A673 (cell line): ENCODE data around the gene BRD7. TPM values are rescaled to one million over a fixed set of nuclear protein-coding genes. Genes with fewer than 3 reads are reported as not detected.

Experiments used
- BruUV-seq: library from RNA; stranded (reverse); fragments of 400-500 nt; replicated peaks from 2 replicates; lab custom pipeline; 2021; lab: Mats Ljungman, UMichigan
- CTCF ChIA-PET: fragments of 300-600 bp; sonication (Branson Sonifier 250); formaldehyde crosslinking; loops from one replicate; lab custom pipeline; 2022; ENCODE audit warnings: antibody characterized with exemption; lab: Charles Lee
- POLR2A ChIA-PET: fragments of 300-600 bp; sonication (Branson Sonifier 250); formaldehyde crosslinking; loops from one replicate; lab custom pipeline; 2022; ENCODE audit warnings: antibody characterized with exemption; ENCODE audit not compliant: low non-redundant PET; lab: Charles Lee
- DNase-seq: peaks from one replicate; pipeline ENCODE4 v3.0.0-alpha.2; 2015; ENCODE audit warnings: low spot score
- H3K27ac ChIP-seq: fragments of 200-600 bp; sonication (generic); 2 replicates; pipeline ENCODE4 v1.5.1; 2016; ENCODE audit warnings: mixed run types, low read depth, mild to moderate bottlenecking, mixed read lengths, antibody characterized with exemption, low read length; ENCODE audit not compliant: poor library complexity, severe bottlenecking
- H3K27me3 ChIP-seq: fragments of 200-600 bp; sonication (generic); replicated peaks from 2 replicates; pipeline ENCODE4 v1.6.1; 2017; ENCODE audit warnings: mixed run types, low read depth, mild to moderate bottlenecking, mixed read lengths, antibody characterized with exemption, low read length; ENCODE audit not compliant: insufficient read depth, poor library complexity
- H3K36me3 ChIP-seq: fragments of 200-600 bp; sonication (generic); 2 replicates; pipeline ENCODE4 v1.6.1; 2016; ENCODE audit warnings: mixed run types, mild to moderate bottlenecking, mixed read lengths, antibody characterized with exemption, low read length; ENCODE audit not compliant: insufficient read depth, poor library complexity, severe bottlenecking
- H3K4me1 ChIP-seq: fragments of 200-600 bp; sonication (generic); 2 replicates; pipeline ENCODE4 v1.6.1; 2017; ENCODE audit warnings: mixed run types, mild to moderate bottlenecking, mixed read lengths, antibody characterized with exemption, low read length; ENCODE audit not compliant: insufficient read depth, poor library complexity, severe bottlenecking
- H3K4me3 ChIP-seq: fragments of 200-600 bp; sonication (generic); 2 replicates; pipeline ENCODE4 v1.5.1; 2016; ENCODE audit warnings: low read depth, mixed run types, mild to moderate bottlenecking, mixed read lengths, low read length; ENCODE audit not compliant: poor library complexity, severe bottlenecking
- H3K9me3 ChIP-seq: fragments of 200-600 bp; sonication (generic); 2 replicates; pipeline ENCODE4 v1.6.1; 2016; ENCODE audit warnings: mixed run types, low read depth, mild to moderate bottlenecking, mixed read lengths, antibody characterized with exemption, low read length; ENCODE audit not compliant: poor library complexity, severe bottlenecking
- EZH2 ChIP-seq: fragments of 200-600 bp; sonication (generic); IDR thresholded peaks from 2 replicates; pipeline ENCODE4 v1.6.1; 2017; ENCODE audit warnings: borderline replicate concordance, low read depth, mild to moderate bottlenecking, mixed read lengths, antibody characterized with exemption, low read length; ENCODE audit not compliant: poor library complexity, severe bottlenecking
- intact Hi-C: fragments of 100-400 bp; cut with micrococcal nuclease; formaldehyde crosslinking; loops from one replicate; pipeline ENCODE4 v1.10.0; 2022; ENCODE audit not compliant: unreplicated experiment
- total RNA-seq: library from RNA; stranded (reverse); gene quantifications from 2 replicates; pipeline ENCODE4 v1.2.3, GENCODE V29; 2021
- TF ChIP-seq, protein P1 (sequence below): fragments of 300-800, 200-600 bp; sonication (generic); conservative IDR thresholded peaks from 2 replicates; pipeline ENCODE4 v1.5.1; 2017; ENCODE audit warnings: low read depth, mild to moderate bottlenecking, antibody characterized with exemption, low read length, moderate library complexity, mixed read lengths

BRD7 gene
- total RNA-seq, 1 experiment from 2014 or later, result 93.0 TPM

DNA sequence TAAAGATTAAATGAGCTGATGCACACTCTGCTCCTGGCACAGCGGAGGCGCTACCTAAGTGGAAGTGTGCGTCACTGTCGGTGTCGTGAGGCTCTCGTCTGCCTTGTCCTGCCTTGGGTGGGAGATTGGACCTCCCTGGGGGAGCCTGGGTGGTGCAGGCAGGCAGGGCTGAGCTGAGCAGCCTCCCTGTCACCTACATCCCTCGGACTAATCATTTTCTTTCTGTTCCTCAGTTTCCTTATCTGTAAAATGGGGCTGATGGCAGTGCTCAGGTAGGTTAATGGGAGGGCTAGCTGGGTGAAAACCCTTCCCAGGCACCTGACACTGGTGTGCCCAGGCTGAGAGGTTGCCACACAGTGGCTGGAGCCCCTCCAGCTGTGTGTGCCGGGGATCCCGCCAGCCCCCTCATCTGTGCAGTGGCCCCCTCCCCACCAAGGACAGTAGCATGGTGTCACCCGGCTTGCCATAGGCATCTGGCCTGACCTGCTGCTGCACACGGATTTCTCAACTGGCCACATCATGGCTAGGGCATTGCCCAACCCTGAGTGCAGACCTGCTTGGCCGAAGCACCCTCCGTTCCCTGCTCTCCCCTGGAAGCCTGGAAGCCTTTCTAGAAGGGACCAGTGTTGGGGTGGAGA lies 98.2 kb downstream of the BRD7 start:
- H3K9me3 ChIP-seq, result no peaks in the 10 kb centered on the region
- H3K27ac ChIP-seq, result no peak overlapping the region
- no TSS peak for BruUV-seq
- POLR2A ChIA-PET, result no interaction called here
- no peak for TF ChIP-seq EZH2
- TF ChIP-seq, protein P1, sequence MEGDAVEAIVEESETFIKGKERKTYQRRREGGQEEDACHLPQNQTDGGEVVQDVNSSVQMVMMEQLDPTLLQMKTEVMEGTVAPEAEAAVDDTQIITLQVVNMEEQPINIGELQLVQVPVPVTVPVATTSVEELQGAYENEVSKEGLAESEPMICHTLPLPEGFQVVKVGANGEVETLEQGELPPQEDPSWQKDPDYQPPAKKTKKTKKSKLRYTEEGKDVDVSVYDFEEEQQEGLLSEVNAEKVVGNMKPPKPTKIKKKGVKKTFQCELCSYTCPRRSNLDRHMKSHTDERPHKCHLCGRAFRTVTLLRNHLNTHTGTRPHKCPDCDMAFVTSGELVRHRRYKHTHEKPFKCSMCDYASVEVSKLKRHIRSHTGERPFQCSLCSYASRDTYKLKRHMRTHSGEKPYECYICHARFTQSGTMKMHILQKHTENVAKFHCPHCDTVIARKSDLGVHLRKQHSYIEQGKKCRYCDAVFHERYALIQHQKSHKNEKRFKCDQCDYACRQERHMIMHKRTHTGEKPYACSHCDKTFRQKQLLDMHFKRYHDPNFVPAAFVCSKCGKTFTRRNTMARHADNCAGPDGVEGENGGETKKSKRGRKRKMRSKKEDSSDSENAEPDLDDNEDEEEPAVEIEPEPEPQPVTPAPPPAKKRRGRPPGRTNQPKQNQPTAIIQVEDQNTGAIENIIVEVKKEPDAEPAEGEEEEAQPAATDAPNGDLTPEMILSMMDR, result no peak
- no peak for DNase-seq
- peaks cover 22% of the 10 kb centered on the region for H3K4me1 ChIP-seq
- intact Hi-C loops, result no loop called here
- H3K27me3 ChIP-seq, result no peaks in the 10 kb centered on the region
- CTCF ChIA-PET, result no interaction called here
- no peaks in the 10 kb centered on the region for H3K36me3 ChIP-seq
- H3K4me3 ChIP-seq, result no peak overlapping the region

DNA sequence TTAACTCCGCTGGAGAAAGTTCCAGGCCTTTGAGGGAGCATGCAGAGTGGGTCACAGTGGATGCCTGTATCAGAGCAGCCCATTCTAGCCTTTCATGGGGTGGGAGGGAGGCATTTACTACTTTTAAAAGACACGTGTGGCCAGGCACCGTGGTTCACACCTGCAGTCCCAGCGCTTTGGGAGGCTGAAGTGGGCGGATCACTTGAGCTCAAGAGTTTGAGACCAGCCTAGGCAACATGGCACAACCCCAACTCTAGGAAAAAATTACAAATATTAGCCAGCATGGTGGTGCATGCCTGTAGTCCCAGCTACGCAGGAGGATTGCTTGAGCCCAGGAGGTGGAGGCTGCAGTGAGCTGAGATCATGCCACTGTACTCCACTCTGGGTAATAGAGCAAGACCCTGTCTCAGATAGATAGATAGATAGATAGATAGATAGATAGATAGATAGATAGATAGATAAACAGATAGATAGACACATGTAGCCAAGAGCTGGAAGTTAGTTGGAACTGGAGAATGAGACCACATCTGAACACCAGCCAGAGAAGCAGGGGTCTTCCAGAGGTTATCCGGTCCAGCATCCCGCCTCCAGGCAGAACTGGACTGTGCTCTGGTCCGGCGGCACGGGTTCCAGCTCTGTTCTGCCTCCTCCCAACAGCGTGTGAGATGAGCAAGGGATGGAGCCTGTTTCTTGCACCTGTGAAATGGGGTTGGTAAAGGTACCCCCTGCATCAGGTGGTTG lies 98.8 kb downstream of the BRD7 start:
- H3K36me3 ChIP-seq, result no peaks in the 10 kb centered on the region
- no peak for DNase-seq
- H3K27me3 ChIP-seq, result no peaks in the 10 kb centered on the region
- H3K4me3 ChIP-seq, result no peak overlapping the region
- no peaks in the 10 kb centered on the region for H3K9me3 ChIP-seq
- intact Hi-C loops, result no loop called here
- CTCF ChIA-PET, result no interaction called here
- H3K27ac ChIP-seq, result no peak overlapping the region
- POLR2A ChIA-PET, result no interaction called here
- TF ChIP-seq EZH2, result no peak
- TF ChIP-seq, protein P1, result no peak
- H3K4me1 ChIP-seq, result peaks cover 22% of the 10 kb centered on the region
- BruUV-seq, result no TSS peak

GRCh38 chr16:50269061-50269705 lies 99.6 kb downstream of the BRD7 start:
- peaks cover 22% of the 10 kb centered on the region for H3K4me1 ChIP-seq
- ChIA-PET POLR2A (no interaction called here), CTCF (no interaction called here)
- H3K4me3 ChIP-seq, result no peak overlapping the region
- H3K36me3 ChIP-seq, result no peaks in the 10 kb centered on the region
- BruUV-seq, result no TSS peak
- no peak for DNase-seq
- H3K9me3 ChIP-seq, result no peaks in the 10 kb centered on the region
- TF ChIP-seq, protein P1, result no peak
- TF ChIP-seq EZH2, result no peak
- no peak overlapping the region for H3K27ac ChIP-seq
- intact Hi-C loops, result no loop called here
- H3K27me3 ChIP-seq, result no peaks in the 10 kb centered on the region
